Measurements from ENCODE around the gene PRELP.

Gene PRELP

GRCh38 chr1:203453016-203453415, 22.6 kb upstream of the PRELP start:
- Histone ChIP-seq H3K9me3 (ENCODE audit: control insufficient read depth, insufficient read depth, low read depth, low read length) (no peaks in the 10 kb centered on the region), H3K4me1 (ENCODE audit: control insufficient read depth, insufficient read depth, low read length) (no peaks in the 10 kb centered on the region), H3K36me3 (ENCODE audit: control insufficient read depth in 2 of 2, insufficient read depth in 1 of 2, low read length in 2 of 2) (no peaks in the 10 kb centered on the region), H3K27ac (ENCODE audit: extremely low read depth, low read depth, low read length) (no peak overlapping the region), H3K4me3 (ENCODE audit: low read depth, low read length) (no peak overlapping the region)
- ChIA-PET POLR2A (interaction anchor here (0.5 kb wide), 1 partner anchor 356 kb away, joined by 3 read pairs; no protein-coding TSS in a partner anchor), CTCF (interaction anchor here (0.6 to 2.4 kb wide), 5 partner anchors 11 to 249 kb away, joined by 3 to 7 read pairs (median 3); no protein-coding TSS in a partner anchor)
- TF ChIP-seq ZNF558 (tag by site-specific recombination; IDR thresholded peaks at IDR 0.05) (no peak), REPIN1 (tag by site-specific recombination; IDR thresholded peaks at IDR 0.05; ENCODE audit: low read depth) (no peak), ZNF433 (tag by site-specific recombination; IDR thresholded peaks at IDR 0.05; ENCODE audit: low read depth) (no peak), ZNF488 (tag by site-specific recombination; IDR thresholded peaks at IDR 0.05) (no peak), ZNF26 (tag by site-specific recombination; IDR thresholded peaks at IDR 0.05) (no peak), OSR2 (tag by site-specific recombination; IDR thresholded peaks at IDR 0.05) (no peak), HOXC10 (CRISPR knock-in tag; IDR thresholded peaks at IDR 0.05) (no peak), ZNF274 (IDR thresholded peaks at IDR 0.05; ENCODE audit: low read length) (no peak), ZNF274 (tag by site-specific recombination; IDR thresholded peaks at IDR 0.05; ENCODE audit: borderline replicate concordance) (no peak), ZNF529 (tag by site-specific recombination; IDR thresholded peaks at IDR 0.05; ENCODE audit: insufficient replicate concordance) (no peak), AEBP2 (tag by site-specific recombination; IDR thresholded peaks at IDR 0.05; ENCODE audit: borderline replicate concordance) (no peak), ZNF585B (tag by site-specific recombination; IDR thresholded peaks at IDR 0.05) (no peak), ZNF596 (tag by site-specific recombination; IDR thresholded peaks at IDR 0.05) (no peak), PRDM1 (tag by site-specific recombination; IDR thresholded peaks at IDR 0.05) (no peak), ZNF776 (tag by site-specific recombination; IDR thresholded peaks at IDR 0.05; ENCODE audit: borderline replicate concordance) (no peak), ZNF561 (tag by site-specific recombination; IDR thresholded peaks at IDR 0.05; ENCODE audit: borderline replicate concordance) (no peak), MYNN (tag by site-specific recombination; IDR thresholded peaks at IDR 0.05; ENCODE audit: borderline replicate concordance) (no peak), ZNF324 (tag by site-specific recombination; IDR thresholded peaks at IDR 0.05) (no peak)

GRCh38 chr1:203453616-203454015, 22.0 kb upstream of the PRELP start:
- H3K4me3 ChIP-seq (ENCODE audit: low read depth, low read length), result no peak overlapping the region
- ChIA-PET CTCF (interaction anchor here (1.5 to 2.4 kb wide), 2 partner anchors 12 to 34 kb away, joined by 3 to 7 read pairs; no protein-coding TSS in a partner anchor), POLR2A (no interaction called here)
- TF ChIP-seq ZBTB17 (tag by site-specific recombination; IDR thresholded peaks at IDR 0.05) (0 out of 2 replicates have a peak, but pooled peaks have one; percentile 19), ZNF530 (tag by site-specific recombination; IDR thresholded peaks at IDR 0.05; ENCODE audit: low read depth) (no peak), ZNF423 (tag by site-specific recombination; IDR thresholded peaks at IDR 0.05) (0 out of 2 replicates have a peak, but pooled peaks have one; percentile 51), ZNF76 (tag by site-specific recombination; IDR thresholded peaks at IDR 0.05; ENCODE audit: borderline replicate concordance, low read depth) (peak; percentile 71; the same call in 1 of the 2 replicates), ZIC2 (tag by site-specific recombination; IDR thresholded peaks at IDR 0.05) (peak; percentile 97)
- H3K27ac ChIP-seq (ENCODE audit: extremely low read depth, low read depth, low read length), result no peak overlapping the region
- no peaks in the 10 kb centered on the region for H3K4me1 ChIP-seq (ENCODE audit: control insufficient read depth, insufficient read depth, low read length)
- no peaks in the 10 kb centered on the region for H3K9me3 ChIP-seq (ENCODE audit: control insufficient read depth, insufficient read depth, low read depth, low read length)
- H3K36me3 ChIP-seq (ENCODE audit: control insufficient read depth in 2 of 2, insufficient read depth in 1 of 2, low read length in 2 of 2), result no peaks in the 10 kb centered on the region
